Choroid plexus epithelial cell (primary cell): ENCODE data around the gene TBXAS1.
A peak's percentile ranks its signal among the peaks of the same experiment; 100 is the strongest.

Experiments
- DNase-seq: peaks from one replicate; pipeline ENCODE4 v3.0.0-alpha.2; 2010; ENCODE audit warnings: low read depth
- H3K4me3 ChIP-seq: 2 replicates; pipeline ENCODE4 v1.5.1; 2011; ENCODE audit warnings: low read depth, mild to moderate bottlenecking, control low read depth, low read length, moderate library complexity
- TF ChIP-seq, protein P1 (sequence below): conservative IDR thresholded peaks from 2 replicates; pipeline ENCODE4 v1.5.1; 2011; ENCODE audit warnings: low read depth, mild to moderate bottlenecking, control low read depth, inconsistent platforms, low read length, moderate library complexity

The TBXAS1 gene

DNA sequence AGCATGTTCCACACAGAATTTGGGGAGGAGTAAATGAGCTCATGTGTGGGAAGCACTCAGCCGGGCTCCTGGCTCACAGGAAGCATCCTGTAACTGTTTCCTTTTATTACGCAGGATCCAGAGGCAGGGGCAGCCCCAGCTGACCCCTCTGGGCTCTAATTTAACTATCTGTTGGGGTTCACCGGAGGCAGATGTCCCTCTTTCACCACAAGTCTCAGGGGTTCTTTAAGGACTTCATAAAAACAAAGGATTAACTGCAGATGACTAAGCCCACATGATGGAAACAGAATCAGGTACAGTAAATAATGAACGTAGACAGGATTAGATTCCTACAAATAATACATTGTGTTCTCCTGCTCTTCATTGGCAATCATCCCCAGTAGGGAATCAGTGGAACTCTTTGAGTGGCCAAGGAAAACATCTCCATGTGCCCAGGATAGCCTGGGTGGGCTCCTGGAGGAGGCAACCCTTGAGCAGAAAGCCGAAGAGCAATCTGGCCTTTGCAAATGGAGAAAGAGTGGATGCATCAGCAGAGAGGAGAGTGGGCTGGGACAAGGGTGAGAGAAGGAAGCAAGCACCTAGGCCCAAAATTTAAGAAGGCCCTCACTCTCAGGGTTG is 24.6 kb downstream of the TBXAS1 start:
- H3K4me3 ChIP-seq: no peak overlapping the region
- peak; percentile 72 for DNase-seq
- TF ChIP-seq, protein P1, sequence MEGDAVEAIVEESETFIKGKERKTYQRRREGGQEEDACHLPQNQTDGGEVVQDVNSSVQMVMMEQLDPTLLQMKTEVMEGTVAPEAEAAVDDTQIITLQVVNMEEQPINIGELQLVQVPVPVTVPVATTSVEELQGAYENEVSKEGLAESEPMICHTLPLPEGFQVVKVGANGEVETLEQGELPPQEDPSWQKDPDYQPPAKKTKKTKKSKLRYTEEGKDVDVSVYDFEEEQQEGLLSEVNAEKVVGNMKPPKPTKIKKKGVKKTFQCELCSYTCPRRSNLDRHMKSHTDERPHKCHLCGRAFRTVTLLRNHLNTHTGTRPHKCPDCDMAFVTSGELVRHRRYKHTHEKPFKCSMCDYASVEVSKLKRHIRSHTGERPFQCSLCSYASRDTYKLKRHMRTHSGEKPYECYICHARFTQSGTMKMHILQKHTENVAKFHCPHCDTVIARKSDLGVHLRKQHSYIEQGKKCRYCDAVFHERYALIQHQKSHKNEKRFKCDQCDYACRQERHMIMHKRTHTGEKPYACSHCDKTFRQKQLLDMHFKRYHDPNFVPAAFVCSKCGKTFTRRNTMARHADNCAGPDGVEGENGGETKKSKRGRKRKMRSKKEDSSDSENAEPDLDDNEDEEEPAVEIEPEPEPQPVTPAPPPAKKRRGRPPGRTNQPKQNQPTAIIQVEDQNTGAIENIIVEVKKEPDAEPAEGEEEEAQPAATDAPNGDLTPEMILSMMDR: no peak

DNA sequence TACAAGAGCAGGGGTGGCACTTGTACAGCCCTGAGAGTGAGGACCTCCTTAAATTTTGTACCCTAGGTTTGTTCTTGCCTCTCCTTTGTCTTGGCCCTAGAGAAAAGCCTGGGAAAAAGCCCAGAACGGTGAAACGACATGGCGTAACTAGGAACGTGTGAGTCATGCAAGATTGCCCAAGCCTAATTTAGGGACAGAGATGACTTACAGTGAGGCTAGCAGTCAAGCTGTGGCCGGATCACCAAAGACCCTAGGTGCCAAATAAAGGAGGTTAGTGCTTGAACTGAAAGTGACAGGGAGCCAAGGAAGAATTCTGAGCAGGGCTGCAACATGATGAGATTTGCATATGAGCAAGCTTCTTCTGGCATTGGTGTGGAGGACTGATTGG is 25.1 kb downstream of the TBXAS1 start:
- DNase-seq: peak; percentile 83
- H3K4me3 ChIP-seq: no peak overlapping the region
- TF ChIP-seq, protein P1: no peak

DNA sequence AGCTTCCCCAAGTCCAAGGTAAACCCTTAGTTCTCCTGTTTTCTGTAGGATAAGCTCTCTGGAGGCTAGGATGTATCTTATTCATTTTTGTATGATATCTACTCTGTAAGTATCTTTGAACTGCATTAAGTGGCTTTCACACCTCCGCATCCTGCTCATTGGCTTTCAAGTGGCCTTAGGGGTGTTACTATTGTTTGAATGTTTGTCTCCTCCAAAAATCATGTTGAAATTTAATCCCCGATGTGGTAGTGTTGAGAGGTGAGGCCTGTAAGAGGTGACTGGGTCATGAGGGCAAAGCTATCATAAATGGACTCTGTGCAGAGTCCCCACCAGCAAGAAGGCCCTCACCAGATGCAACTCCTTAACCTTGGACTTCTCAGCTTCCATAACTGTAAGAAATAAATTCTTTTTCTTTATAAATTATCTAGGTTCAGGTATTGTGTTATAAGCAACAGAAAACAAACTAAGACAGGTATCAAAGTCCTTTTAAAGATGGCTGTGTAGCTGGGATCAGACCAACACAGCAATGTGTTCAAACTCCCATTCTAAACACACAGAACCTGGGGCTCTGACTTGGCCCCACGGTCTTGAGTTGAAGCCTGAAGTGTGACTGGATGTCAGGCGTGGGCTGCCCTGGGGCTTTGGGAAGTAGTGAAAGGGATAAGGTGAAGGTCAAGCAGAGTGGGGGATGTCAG is 25.9 kb downstream of the TBXAS1 start:
- no peak overlapping the region for H3K4me3 ChIP-seq
- TF ChIP-seq, protein P1: no peak
- DNase-seq: no peak

DNA sequence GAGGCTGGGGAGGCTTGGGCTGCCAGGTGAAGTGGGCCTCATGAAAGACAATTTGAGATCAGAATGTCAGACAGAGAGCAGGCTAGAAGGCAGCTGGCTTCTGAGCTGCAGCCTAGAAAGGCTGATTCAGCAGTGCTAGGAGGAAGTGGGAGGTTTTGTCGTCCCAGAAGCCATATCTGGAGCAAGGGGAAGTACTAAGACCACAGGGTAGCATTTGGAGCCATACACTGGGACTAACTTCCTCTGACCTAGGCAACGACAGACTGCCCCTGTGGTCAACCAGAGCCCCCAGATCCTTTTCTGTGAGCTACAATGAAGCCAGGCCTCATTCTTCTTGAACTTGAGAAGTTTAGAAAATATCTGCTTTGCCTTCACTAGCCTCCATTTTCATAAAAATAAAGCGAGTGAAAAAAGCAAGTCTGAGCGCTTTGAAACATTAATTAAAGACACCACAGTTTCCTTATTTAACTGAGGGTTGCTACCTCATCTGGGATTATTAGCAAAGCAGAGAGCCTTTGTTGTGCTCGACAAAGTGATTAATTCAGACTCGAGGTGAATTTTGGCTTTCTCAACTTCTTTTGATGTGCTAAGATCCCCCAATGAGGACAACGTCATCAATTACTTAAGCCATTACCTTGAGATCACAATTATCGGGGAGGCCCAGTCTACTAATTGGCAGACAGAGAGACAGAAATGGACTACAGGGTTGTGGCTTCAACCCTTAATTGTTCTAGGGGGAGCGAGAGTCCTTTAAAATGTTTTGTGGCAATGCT is 26.6 kb downstream of the TBXAS1 start:
- TF ChIP-seq, protein P1: no peak
- DNase-seq: peak; percentile 30
- no peak overlapping the region for H3K4me3 ChIP-seq

DNA sequence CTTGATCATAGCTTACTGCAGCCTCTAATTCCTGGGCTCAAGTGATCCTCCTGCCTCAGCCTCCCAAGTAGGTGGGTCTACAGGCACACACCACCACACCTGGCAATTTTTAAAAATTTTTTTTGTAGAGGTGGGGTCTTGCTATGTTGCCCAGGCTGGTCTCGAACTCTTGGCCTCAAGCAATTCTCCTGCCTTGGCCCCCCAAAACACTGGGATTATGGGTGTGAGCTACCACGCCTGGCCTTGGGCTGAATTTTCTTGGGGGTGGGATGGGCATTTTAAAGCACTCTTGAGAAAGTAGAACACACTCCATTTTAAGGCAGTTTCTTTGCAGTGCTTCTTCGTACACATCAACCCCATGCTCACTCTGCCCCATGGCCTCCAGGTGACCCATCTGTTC is 28.7 kb downstream of the TBXAS1 start:
- no peak overlapping the region for H3K4me3 ChIP-seq
- no peak for DNase-seq
- TF ChIP-seq, protein P1: no peak

DNA sequence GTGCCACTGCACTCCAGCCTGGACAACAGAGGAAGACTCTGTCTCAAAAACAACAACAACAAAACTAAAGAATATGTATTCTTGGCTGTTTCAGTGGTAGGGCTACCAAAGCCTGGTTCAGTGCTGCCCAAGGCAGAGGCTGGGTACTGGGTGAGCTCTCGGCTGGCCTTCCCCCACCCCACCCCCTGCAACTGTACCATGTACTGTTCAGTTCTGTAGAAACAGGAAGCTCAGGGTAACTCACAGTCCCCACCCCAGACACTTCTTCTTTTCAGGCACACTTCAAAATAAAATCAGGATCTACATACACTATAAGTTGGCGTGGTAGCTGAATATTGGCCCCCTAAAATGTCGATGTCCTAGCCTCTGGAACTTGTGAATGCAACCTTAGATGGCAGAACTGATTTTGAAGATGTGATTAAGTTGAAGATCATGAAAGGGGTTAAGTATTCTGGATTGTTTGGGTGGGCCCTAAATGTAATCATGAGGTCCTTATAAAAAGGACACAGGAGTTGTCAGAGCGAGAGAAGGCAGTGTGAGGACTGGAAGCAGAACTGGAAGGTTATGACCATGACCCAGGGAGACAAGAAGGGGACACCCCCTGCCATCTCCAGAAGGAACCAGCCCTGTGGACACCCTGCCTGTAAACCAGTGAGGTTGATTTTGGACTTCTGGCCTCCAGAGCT is 31.2 kb downstream of the TBXAS1 start:
- DNase-seq: no peak
- TF ChIP-seq, protein P1: no peak
- no peak overlapping the region for H3K4me3 ChIP-seq
